Panc1 (cell line): ENCODE measurements around the gene PPP1R14C. TPM values are rescaled to one million over a fixed set of nuclear protein-coding genes. Genes with fewer than 3 reads are reported as not detected.

Source experiments
- ATAC-seq: fragments of 200-7000 bp; cut with Tn5 transposase; 2 replicates; pipeline ENCODE4 v1.9.1; 2020; ENCODE audit warnings: mild to moderate bottlenecking, moderate library complexity
- BruUV-seq: library from RNA; stranded (reverse); fragments of 400-500 nt; replicated peaks from 2 replicates; lab custom pipeline; 2021; lab: Mats Ljungman, UMichigan
- CTCF ChIA-PET: fragments of 300-600 bp; sonication (Branson Sonifier 250); formaldehyde crosslinking; loops from one replicate; lab custom pipeline; 2022; ENCODE audit warnings: antibody characterized with exemption; lab: Charles Lee
- POLR2A ChIA-PET: fragments of 300-600 bp; sonication (Branson Sonifier 250); formaldehyde crosslinking; loops from one replicate; lab custom pipeline; 2022; ENCODE audit warnings: antibody characterized with exemption; lab: Charles Lee
- DNase-seq: peaks from one replicate; pipeline ENCODE4 v3.0.0-alpha.2; 2010; ENCODE audit warnings: low read depth, low spot score
- H3K27ac ChIP-seq: 2 replicates; pipeline ENCODE4 v1.5.1; 2011; ENCODE audit warnings: mild to moderate bottlenecking, low read length, inconsistent platforms
- H3K27me3 ChIP-seq: fragments of 200-500 bp; sonication (Bioruptor generic); 2 replicates; pipeline ENCODE4 v1.6.0; 2014; ENCODE audit warnings: low read length, inconsistent platforms; ENCODE audit not compliant: control insufficient read depth, insufficient read depth
- H3K36me3 ChIP-seq: fragments of 200-500 bp; sonication (Bioruptor generic); 2 replicates; pipeline ENCODE4 v1.5.1; 2014; ENCODE audit warnings: inconsistent platforms, mild to moderate bottlenecking, low read length, moderate library complexity; ENCODE audit not compliant: control insufficient read depth, insufficient read depth
- H3K4me1 ChIP-seq: 2 replicates; pipeline ENCODE4 v1.5.1; 2011; ENCODE audit warnings: inconsistent platforms, mild to moderate bottlenecking, low read length, moderate library complexity; ENCODE audit not compliant: control insufficient read depth, insufficient read depth
- H3K4me3 ChIP-seq, 2 experiments: 2 replicates each; pipeline ENCODE4 v1.5.1; 2011 to 2012; ENCODE audit warnings: low read depth in 2 of 2, low read length in 2 of 2, mild to moderate bottlenecking in 2 of 2, inconsistent platforms in 1 of 2, moderate library complexity in 1 of 2
- H3K9me3 ChIP-seq: fragments of 200-500 bp; sonication (Bioruptor generic); 2 replicates; pipeline ENCODE4 v1.5.1; 2014; ENCODE audit warnings: low read depth, mild to moderate bottlenecking, inconsistent platforms, low read length, moderate library complexity; ENCODE audit not compliant: control insufficient read depth, insufficient read depth
- POLR2AphosphoS5 ChIP-seq: IDR thresholded peaks from 2 replicates; pipeline ENCODE4 v1.6.1; 2012; ENCODE audit warnings: mild to moderate bottlenecking, low read depth, low read length, moderate library complexity
- SIN3A ChIP-seq: IDR thresholded peaks from 2 replicates; pipeline ENCODE4 v1.6.1; 2012; ENCODE audit warnings: low read depth, mild to moderate bottlenecking, low read length, moderate library complexity, borderline replicate concordance; ENCODE audit not compliant: insufficient read depth
- TCF7L2 ChIP-seq: IDR thresholded peaks from 2 replicates; pipeline ENCODE4 v1.6.1; 2011; ENCODE audit warnings: mild to moderate bottlenecking, low read depth, low read length, inconsistent platforms
- in situ Hi-C: cut with HindIII; loops from 2 replicates; pipeline ENCODE4 v1.10.0; 2016; ENCODE audit warnings: low sequenced_read_pairs, low pct_unique_long_range_greater_than_20kb
- intact Hi-C: fragments of 100-400 bp; cut with micrococcal nuclease; formaldehyde crosslinking; loops from one replicate; pipeline ENCODE4 v1.10.0; 2022; ENCODE audit not compliant: unreplicated experiment
- total RNA-seq: library from RNA; stranded (reverse); gene quantifications from one replicate; pipeline ENCODE4 v1.2.1, GENCODE V29; 2021; ENCODE audit not compliant: unreplicated experiment
- TF ChIP-seq, protein P1 (sequence below): fragments of 450-650 bp; IDR thresholded peaks from 2 replicates; pipeline ENCODE4 v1.5.1; 2017; ENCODE audit warnings: mild to moderate bottlenecking
- TF ChIP-seq, protein P2 (sequence below), 2 experiments: IDR thresholded peaks; 2 replicates each; pipeline ENCODE4 v1.6.1; 2011 to 2012; ENCODE audit warnings: low read depth in 2 of 2, control low read depth in 1 of 2, low read length in 1 of 2, mild to moderate bottlenecking in 1 of 2, moderate library complexity in 1 of 2; ENCODE audit not compliant: insufficient read depth in 1 of 2

Gene PPP1R14C
- total RNA-seq, 1 experiment from 2014 or later, result not detected

DNA sequence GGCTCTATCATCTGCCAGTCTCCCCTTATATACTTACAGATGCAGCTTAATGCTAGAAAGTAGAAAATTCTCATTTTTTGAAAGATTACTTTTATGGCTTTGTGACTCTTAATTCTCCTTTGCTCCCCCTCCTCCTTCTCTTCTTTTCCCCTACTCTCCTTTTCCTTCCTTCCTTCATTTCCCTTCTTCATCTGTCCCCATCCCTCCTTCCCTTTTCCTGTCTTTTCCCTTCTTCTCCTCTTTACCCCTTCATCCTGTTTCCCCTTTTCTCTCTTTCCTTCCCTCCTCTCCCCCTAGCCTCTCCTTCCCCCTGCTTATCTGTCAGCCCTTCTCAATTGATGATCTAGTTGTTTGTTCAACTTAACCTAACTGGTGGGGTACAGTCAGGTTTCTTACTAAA lies 71.5 kb downstream of the PPP1R14C start:
- TF ChIP-seq SIN3A (no peak), TCF7L2 (no peak), POLR2AphosphoS5 (no peak)
- TF ChIP-seq, protein P1, sequence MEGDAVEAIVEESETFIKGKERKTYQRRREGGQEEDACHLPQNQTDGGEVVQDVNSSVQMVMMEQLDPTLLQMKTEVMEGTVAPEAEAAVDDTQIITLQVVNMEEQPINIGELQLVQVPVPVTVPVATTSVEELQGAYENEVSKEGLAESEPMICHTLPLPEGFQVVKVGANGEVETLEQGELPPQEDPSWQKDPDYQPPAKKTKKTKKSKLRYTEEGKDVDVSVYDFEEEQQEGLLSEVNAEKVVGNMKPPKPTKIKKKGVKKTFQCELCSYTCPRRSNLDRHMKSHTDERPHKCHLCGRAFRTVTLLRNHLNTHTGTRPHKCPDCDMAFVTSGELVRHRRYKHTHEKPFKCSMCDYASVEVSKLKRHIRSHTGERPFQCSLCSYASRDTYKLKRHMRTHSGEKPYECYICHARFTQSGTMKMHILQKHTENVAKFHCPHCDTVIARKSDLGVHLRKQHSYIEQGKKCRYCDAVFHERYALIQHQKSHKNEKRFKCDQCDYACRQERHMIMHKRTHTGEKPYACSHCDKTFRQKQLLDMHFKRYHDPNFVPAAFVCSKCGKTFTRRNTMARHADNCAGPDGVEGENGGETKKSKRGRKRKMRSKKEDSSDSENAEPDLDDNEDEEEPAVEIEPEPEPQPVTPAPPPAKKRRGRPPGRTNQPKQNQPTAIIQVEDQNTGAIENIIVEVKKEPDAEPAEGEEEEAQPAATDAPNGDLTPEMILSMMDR, result no peak
- TF ChIP-seq, protein P2, sequence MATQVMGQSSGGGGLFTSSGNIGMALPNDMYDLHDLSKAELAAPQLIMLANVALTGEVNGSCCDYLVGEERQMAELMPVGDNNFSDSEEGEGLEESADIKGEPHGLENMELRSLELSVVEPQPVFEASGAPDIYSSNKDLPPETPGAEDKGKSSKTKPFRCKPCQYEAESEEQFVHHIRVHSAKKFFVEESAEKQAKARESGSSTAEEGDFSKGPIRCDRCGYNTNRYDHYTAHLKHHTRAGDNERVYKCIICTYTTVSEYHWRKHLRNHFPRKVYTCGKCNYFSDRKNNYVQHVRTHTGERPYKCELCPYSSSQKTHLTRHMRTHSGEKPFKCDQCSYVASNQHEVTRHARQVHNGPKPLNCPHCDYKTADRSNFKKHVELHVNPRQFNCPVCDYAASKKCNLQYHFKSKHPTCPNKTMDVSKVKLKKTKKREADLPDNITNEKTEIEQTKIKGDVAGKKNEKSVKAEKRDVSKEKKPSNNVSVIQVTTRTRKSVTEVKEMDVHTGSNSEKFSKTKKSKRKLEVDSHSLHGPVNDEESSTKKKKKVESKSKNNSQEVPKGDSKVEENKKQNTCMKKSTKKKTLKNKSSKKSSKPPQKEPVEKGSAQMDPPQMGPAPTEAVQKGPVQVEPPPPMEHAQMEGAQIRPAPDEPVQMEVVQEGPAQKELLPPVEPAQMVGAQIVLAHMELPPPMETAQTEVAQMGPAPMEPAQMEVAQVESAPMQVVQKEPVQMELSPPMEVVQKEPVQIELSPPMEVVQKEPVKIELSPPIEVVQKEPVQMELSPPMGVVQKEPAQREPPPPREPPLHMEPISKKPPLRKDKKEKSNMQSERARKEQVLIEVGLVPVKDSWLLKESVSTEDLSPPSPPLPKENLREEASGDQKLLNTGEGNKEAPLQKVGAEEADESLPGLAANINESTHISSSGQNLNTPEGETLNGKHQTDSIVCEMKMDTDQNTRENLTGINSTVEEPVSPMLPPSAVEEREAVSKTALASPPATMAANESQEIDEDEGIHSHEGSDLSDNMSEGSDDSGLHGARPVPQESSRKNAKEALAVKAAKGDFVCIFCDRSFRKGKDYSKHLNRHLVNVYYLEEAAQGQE (IDR thresholded peaks at IDR 0.05; ENCODE audit: insufficient read depth in 1 of 2, low read depth in 2 of 2, low read length in 1 of 2), result no peak
- no peaks in the 10 kb centered on the region for H3K9me3 ChIP-seq
- intact Hi-C loops (no loop called here), in situ Hi-C loops (no loop called here)
- ChIA-PET POLR2A (no interaction called here), CTCF (no interaction called here)
- H3K4me1 ChIP-seq, result no peaks in the 10 kb centered on the region
- DNase-seq (no peak), ATAC-seq (no peak)
- no TSS peak for BruUV-seq
- no peak overlapping the region for H3K27ac ChIP-seq
- no peaks in the 10 kb centered on the region for H3K36me3 ChIP-seq
- H3K4me3 ChIP-seq, result no peak overlapping the region
- H3K27me3 ChIP-seq, result peaks cover 10% of the 10 kb centered on the region

DNA sequence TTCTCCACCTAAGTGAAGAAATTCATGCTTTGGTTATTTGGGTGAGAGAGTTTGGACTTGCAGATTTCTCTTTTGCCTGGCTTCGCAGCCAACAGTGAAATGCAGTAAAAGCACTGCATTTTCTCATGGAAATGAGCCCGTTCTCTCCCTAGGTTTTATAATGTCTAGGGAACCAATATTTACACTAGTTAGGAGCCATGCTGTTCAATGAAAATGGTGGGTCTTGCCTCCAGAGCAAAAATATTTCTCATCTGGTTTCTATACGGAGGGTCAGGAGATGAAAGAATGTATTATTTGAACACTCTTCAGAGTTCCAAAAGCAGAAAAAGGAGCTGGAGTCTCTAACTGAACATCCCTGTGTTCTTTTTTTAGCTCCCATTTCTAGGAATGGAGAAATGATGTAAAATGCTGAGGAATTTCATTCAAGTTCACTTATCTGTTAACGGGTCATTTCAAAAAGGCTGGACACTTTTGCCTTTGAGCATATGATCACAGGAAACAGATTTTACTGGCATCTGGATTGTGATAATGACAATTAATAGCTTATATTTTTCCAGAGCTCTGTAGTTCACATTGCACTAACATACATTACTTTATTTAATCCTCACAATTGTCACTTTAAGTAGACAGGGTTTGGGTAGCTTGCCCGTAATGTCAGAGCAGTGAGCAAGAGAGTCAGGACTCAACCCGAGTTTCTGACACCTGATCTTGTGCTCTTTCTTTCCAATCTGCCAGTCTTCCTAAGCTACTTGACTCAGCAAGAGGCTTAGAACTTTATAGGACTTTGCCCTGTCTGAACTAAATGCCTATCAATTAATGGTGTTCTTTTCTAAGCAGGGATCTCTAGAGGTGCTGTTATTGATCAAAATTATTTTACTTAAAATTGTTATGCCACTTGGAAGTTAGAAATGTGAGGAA lies 78.0 kb downstream of the PPP1R14C start:
- no peak overlapping the region for H3K4me3 ChIP-seq
- no peaks in the 10 kb centered on the region for H3K9me3 ChIP-seq
- DNase-seq (no peak), ATAC-seq (no peak)
- BruUV-seq, result no TSS peak
- ChIA-PET CTCF (no interaction called here), POLR2A (no interaction called here)
- no peak for TF ChIP-seq TCF7L2
- TF ChIP-seq, protein P2 (IDR thresholded peaks at IDR 0.05; ENCODE audit: insufficient read depth in 1 of 2, low read depth in 2 of 2, low read length in 1 of 2), result no peak
- TF ChIP-seq POLR2AphosphoS5, result no peak
- TF ChIP-seq, protein P1, result no peak
- no peak for TF ChIP-seq SIN3A
- H3K27ac ChIP-seq, result no peak overlapping the region
- intact Hi-C loops (no loop called here), in situ Hi-C loops (no loop called here)
- no peaks in the 10 kb centered on the region for H3K36me3 ChIP-seq
- H3K4me1 ChIP-seq, result no peaks in the 10 kb centered on the region
- peaks cover 11% of the 10 kb centered on the region; the same call in 1 of the 2 replicates for H3K27me3 ChIP-seq
